ENCODE measurements around the gene DISC1. TPM values are rescaled to one million over a fixed set of nuclear protein-coding genes. Genes with fewer than 3 reads are reported as not detected.
"Not testable (repeated sequence)": the region's sequence is repeated elsewhere in the genome, so short reads cannot be mapped to it uniquely, and the experiment has no call there.

The DISC1 gene
- total RNA-seq = 14.0 and 14.9 TPM in 2 replicates

DNA sequence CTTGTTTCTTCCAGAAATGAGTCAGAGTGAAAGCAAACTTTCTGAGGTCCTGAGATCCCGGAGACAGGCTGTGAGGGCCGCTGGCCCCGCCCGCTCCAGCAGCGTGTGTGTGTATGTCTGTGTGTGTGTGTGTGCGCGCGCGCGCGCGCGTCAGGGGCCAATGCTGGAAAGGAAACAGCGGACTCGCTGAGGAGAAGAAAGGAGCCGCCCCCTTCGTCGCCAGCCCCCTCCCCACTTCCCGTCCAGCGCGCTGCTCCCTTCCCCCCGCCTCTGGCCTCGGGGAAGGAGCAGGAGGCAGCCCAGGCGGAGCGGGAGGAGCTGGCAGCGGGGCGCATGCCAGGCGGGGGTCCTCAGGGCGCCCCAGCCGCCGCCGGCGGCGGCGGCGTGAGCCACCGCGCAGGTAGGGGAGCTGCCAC is at the start of gene DISC1:
DISC1 (plus strand) TSS at position 256 of the 416 bp plus-strand sequence; CDS start at position 334, 78 bp downstream.
- intact Hi-C loops (cut with micrococcal nuclease) = loop anchor here (1.0 to 5.0 kb wide), 6 partner anchors 14 to 1999 kb away; partner anchors contain the start of genes SIPA1L2, TAF5L, TSNAX and URB2

DNA sequence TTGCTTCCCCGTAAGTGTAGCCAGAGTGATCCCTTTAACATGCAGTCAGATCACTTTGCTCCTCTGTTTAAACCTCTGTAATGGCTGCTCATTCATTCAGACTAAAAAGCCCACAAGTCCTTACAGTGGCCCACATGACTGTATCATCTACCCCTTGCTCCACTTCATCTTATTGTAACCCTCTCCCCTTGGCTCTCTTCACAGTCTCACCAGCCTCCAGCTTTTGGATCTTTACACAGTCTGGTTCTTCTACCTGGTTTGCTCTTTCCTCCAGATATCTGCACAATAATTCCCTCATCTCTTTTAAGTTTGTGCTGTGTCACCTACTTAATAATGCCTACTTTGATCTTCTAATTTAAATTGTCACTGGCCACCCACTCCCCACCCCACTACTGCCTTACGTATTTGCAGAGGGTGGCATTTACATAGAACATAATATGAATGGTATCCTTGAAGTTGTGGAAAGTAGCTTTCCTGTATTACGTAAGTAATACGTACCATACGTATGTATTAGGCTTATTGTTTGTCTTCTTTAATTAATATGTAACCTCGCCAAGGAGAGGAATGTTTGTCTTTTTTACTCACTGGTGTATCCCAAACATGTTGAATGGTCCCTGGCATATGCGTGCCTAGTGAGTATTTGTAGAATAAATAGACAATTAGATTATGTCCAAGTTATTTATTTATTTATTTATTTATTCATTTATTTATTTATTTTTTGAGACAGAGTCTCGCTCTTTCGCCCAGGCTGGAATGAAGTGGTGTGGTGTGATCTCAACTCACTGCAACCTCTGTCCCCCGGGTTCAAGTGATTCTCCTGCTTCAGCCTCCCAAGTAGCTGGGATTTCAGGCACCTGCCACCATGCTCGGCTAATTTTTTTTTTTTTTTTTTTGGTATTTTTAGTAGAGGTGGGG is 49.5 kb upstream of the DISC1 start:
- intact Hi-C loops (cut with micrococcal nuclease) = no loop called here

DNA sequence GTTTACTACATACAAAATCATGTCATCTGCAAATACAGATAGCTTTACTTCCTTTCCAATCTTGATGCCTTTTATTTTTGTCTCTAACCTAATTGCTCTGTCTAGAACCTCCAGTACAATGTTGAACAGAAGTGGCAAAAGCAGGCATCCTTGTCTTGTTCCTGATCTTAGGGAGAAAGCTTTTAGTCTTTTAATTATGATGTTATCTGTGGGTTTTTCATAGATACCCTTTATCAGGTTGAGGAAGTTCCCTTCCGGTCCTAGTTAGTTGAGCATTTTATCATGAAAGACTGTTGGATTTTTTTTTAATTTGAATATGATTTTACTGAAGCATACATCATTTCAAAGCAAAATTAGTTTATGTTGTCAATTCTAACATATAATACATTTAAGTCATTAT is 45.7 kb upstream of the DISC1 start:
- intact Hi-C loops (cut with micrococcal nuclease) = no loop called here

DNA sequence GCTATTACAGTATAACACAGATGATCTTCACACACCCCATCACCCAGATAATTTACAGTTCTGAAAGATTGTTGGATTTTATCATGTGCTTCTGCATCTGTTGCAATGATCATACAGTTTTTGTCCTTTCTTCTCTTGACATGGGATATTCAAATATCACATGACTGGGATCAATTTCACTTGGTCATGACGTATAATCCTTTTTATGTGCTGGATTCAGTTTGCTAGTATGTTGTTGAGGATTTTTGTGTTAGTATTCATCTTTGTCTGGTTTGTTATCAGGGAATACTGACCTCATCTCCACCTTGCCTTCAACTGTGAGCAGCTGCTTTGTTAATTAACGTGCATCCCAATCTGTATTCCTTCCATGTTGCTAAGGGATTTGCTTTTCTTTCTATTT is 44.7 kb upstream of the DISC1 start:
- intact Hi-C loops (cut with micrococcal nuclease) = no loop called here

DNA sequence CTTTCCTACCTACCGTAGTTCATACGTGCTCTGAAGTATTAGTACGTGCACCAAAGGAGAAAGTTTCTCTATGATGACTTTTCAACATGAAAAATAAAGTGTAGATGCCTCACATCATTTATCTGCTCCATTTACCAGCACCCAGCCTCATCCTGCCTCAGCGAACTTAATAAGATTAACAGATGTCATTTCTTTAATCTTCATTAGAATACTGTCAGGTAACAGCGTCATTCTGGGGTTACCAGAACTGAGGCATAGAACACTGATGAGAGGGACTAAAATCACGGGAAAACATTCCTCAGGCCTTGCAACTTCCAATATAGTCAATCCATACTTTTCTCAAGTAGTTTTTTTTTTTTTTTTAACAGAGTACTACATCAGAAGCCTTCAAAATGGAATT is 43.2 kb upstream of the DISC1 start:
- intact Hi-C loops (cut with micrococcal nuclease) = no loop called here

DNA sequence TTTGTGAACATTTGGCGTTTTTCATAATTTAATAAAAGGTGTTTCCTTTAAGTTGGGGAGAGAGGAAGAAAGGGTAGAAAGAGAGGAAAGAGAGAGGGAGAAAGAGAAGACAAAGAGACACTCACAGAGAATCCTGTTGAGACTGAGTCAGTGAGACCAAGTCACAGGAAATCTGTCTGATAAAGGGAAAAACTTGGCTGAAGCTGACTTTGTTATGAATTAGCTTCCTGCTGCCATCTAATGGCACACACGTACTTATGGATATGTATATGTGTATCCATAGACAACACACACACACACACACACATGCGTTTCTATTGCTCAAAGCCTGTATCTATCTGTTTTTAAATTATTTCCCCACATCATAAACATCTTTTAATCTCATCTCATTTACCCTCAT is 42.5 kb upstream of the DISC1 start:
- intact Hi-C loops (cut with micrococcal nuclease) = no loop called here

DNA sequence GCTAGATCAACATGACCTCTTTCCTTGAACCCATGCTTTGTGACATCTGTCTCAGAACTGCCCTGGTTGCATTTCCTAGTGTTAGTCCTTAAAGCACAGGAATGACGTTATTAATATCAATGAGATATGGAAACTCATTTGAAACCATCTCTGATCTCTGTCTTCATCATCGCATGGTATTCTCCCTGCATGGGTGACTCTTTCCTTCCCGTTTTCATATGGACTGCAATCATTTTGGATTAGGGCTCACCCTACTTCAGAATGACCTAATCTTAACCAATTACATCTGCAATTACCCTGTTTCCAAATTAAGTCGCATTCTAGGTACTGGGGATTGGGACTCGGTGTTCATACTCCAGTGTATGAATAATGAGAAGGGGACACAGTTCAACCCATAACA is 41.7 kb upstream of the DISC1 start:
- intact Hi-C loops (cut with micrococcal nuclease) = no loop called here

DNA sequence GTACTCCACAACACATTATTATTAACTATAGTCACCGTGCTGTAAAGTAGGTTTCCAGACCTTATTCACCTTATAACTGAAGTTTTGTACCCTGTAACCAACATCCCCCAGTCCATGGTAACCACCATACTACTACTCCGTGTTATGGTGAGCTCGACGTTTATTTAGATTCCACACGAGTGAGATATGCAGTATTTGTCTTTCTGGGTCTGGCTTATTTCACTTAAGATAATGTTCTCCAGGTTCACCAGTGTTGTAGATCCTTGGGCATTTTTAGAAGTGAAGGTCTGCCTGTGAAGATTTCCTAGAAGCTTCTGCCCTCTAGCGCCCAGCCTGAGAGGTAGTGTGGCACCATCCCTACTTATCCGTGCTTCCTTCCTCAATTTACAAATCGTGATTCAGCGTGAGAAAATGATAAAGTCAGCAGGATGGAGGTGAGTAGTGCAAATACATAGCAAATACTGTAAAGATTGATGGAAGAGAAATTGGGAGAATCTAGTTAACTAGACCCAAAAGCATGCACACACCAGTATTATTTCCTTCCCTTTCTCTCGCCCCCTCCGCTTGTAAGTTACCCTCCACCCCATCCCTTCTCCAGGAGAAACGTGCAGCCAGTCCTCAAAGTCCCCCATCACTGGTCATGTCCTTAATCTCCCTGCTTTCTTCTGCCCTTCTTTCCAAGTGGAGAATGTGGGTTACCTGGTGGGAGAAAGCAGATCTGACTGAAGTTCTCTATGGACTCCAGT is 36.0 kb upstream of the DISC1 start:
- intact Hi-C loops (cut with micrococcal nuclease) = loop anchor here (1.0 to 2.0 kb wide), 5 partner anchors 216 to 349 kb away; partner anchors contain the start of genes GNPAT and SPRTN

DNA sequence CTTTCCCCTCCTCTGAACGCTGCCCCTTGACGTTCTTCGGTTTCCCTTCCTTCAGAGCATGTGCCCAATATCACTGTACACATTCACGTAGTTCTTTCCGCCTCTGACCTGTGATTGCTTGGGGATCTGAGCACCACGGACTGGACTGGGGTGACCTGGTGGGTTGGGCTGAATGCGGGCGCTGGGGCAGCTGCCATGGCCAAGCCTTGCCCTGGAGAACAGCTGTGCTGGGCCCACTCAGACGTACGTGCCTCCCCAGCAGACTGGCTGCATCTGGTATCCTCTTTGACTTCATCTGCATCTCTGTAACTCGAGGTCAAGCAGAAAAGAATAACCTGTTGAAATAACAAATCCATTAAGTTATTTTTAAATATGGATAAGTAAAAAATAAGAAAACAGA is 35.1 kb upstream of the DISC1 start:
- intact Hi-C loops (cut with micrococcal nuclease) = loop anchor here (2.0 kb wide), 1 partner anchor 215 kb away; no protein-coding TSS in a partner anchor

DNA sequence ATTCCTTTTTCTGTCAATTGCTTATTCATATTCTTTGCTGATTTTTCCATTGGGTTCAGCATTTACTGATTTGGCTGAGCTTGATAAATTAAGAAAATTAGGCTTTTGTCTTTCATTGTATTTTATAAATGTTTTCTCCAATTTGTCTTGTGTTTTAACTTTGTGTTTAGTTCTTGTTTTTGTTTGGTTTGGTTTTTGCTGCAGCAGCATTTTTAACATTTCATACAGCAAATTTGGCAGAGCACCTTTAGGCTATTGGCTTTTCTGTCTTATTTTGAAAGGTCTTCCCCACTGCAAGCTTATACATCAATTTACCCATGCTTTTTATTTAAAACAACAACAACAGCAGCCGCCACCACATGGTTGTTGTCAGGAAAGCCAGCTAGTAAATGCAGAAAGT is 33.8 kb upstream of the DISC1 start:
- intact Hi-C loops (cut with micrococcal nuclease) = no loop called here

DNA sequence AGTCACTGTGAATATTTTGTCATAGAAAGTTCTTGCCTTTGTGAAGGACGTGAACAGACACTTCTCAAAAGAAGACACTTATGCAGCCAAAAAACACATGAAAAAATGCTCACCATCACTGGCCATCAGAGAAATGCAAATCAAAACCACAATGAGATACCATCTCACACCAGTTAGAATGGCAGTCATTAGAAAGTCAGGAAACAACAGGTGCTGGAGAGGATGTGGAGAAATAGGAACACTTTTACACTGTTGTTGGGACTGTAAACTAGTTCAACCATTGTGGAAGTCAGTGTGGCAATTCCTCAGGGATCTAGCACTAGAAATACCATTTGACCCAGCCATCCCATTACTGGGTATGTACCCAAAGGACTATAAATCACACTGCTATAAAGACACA is 33.3 kb upstream of the DISC1 start:
- intact Hi-C loops (cut with micrococcal nuclease) = not testable (repeated sequence)

DNA sequence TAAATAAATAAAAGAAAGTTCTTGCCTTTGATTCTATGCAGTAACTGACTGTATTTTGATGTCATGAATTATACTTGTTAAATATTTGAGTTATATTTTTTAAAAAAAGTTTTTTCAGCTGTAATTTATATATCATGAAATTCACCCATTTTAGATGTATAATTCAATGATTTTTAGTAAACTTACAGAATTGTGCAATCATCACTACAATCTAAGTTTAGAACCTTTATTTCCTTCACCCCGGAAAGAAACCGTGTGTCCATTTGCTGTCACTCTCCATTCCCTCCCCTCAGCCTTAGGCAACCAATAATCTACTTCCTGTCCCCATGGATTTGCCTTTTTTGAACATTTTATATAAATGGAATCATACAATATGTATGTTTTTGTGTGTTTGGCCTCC is 32.5 kb upstream of the DISC1 start:
- intact Hi-C loops (cut with micrococcal nuclease) = no loop called here

DNA sequence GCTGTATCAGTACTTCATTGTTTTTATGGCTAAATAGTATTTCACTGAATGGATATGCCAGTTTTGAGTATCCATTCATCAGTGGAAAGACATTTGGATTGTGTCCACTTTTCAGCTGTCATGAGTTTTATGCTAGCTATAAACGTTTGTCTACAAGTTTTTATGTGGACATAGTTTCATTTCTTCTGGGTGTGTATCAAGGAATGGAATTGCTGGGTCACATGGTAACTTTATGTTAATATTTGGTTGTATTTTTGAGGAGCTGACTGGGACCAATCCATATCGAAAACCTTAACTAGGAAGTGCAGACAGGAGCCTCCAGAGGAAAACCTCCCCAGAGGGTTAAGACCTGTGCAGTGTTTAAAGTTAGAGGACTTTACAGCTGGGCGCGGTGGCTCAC is 31.8 kb upstream of the DISC1 start:
- intact Hi-C loops (cut with micrococcal nuclease) = no loop called here

DNA sequence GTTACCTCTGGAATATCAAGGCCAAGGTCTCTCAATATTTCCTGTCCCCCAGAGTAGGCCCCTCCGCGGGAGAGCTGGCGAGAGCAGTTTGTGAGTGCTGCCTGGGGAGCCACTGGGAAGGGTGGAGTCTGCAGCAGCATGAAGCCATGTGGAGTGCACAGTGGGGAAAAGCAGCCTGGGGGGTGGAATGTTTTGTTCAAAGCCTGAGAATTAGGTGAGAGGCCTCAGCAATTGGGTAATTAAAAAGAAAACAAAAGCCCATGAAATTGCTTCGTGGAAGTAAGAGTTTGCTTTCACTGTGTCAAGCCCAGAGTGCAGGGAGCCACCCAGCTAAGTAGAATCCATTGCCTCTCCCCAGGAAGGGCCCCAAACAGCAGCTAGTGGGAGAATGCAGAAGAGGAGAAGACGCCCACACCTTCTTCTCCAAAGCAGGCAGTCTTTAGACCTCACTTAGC is 30.2 kb upstream of the DISC1 start:
- intact Hi-C loops (cut with micrococcal nuclease) = no loop called here

DNA sequence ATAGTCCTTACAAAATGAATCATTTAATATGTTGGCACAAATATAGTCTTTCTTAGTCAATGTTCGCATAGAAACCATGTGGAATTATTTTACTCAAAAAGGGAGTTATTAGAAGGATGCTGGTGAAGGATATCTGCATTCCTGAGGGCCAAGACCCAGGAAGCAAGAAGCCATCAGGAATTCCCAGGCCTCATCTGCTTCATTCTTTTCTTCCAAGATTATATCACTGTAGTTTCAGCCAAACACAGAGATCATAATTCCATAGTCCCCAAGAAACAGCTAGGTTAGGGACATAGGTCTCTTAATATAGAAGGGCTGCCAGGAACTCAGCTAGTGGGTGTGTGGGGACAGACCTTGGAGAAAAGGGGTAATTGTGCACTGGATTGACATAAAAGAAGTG is 28.6 kb upstream of the DISC1 start:
- intact Hi-C loops (cut with micrococcal nuclease) = no loop called here

DNA sequence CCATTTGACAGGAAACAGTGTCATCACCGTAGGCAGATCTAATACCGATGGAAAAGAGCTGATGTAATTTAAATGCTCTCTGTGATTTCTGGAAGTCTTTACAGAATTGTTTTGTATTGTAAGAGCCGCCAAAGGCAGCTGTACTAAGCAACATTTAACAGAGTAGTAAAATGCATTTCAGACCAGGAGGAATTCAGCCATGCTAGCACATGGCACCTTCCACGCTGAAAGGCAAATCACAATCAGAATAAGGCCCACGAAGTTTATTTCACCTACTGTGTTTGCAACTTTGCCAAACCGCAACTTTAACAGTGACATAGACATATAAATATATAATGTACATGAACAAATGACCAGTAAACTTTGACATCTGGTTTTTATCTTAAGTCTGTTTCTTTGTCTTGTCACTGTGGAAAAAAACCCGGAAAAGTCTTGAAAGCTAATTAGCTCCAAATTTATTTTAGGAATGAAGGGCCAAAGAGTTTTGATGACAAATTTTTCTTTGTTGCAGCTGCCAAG is 26.1 kb upstream of the DISC1 start:
- intact Hi-C loops (cut with micrococcal nuclease) = loop anchor here (5.0 kb wide), 1 partner anchor 683 kb away; no protein-coding TSS in a partner anchor

DNA sequence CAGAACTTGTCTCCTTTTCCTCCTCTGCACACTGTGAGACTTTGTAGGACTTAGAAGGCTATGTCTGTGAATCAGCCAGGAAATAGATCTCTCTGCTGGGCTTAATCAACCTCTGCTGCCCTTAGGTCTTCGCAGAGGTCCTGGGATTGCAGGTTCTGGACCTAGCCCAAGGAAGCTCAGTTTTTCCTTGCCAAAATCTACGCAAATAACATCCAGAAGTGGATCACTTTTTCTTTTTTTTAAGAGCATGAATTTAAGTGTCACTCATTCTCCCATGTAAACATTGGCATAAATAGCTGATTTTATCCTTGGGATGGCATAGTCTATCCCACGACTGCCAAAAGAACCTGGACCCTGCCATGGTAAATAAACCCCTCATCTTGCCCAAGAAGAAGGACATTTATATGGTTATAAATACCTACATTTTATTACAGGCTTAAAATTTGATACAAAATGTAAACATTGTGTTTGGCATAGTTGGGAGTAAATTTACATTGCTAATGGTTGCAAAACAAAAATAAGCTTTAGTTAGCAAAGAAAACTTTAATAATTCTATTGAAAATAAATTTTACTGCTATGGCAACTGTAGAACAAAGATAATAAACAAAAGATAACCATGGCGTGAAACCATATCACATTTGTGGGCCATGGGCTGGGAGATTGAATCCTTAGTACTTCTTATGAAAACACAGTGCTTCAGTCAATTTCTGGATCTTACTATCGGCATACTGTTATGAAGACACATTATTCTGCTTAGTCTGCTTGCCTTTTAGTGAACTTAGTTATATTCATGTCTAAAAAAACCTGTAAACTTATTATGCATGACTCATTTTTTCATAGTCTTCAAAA is 24.5 kb upstream of the DISC1 start:
- intact Hi-C loops (cut with micrococcal nuclease) = loop anchor here (5.0 kb wide), 1 partner anchor 685 kb away; no protein-coding TSS in a partner anchor

DNA sequence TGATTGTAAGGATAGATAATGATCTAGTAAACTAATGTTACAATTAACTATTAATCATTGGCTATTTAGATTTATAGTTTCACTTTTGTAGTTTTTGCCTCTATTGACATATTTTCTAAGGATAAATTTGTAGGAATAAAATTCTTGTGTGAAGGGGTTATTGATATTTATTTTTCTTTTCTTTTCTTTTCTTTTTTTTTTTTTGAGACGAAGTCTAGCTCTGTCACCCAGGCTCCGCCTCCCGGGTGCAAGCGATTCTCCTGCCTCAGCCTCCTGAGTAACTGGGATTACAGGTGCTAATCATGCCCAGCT is 24.0 kb upstream of the DISC1 start:
- intact Hi-C loops (cut with micrococcal nuclease) = loop anchor here (5.0 kb wide), 1 partner anchor 685 kb away; no protein-coding TSS in a partner anchor

DNA sequence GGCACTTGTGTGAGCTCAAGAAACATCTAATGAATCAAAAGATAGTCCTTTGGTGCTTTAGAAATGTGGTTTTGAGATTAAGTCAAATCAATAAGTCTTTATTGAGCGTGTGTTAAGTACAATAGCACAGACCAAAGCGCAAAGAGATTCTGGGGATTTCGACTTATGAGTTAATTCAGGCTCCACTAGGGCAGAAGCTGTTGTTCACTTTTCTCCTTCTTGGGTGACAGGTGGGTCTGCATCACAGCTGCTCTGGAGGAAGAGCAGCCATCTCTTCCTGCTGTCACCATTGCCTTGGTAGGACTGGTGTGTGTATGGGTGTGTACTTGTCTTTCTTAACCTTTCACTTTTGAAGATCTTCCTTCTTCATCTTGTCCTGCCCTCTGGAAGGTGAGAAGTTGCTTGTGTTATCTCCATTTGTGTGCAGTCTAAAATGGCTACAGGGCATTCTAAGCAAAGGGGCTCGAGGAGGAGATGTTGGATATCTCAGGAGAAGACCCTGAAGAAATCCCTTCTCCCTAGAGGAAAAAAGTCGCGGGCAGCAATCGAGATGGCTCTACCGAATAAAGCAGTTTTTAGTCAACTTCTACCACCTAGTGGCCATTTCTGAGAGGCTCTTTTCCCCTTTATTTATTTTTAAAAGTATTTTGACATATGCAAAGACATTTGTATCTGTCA is 22.9 kb upstream of the DISC1 start:
- intact Hi-C loops (cut with micrococcal nuclease) = loop anchor here (1.0 to 5.0 kb wide), 11 partner anchors 75 to 961 kb away; partner anchors contain the start of genes COG2, EGLN1, GNPAT and SPRTN

DNA sequence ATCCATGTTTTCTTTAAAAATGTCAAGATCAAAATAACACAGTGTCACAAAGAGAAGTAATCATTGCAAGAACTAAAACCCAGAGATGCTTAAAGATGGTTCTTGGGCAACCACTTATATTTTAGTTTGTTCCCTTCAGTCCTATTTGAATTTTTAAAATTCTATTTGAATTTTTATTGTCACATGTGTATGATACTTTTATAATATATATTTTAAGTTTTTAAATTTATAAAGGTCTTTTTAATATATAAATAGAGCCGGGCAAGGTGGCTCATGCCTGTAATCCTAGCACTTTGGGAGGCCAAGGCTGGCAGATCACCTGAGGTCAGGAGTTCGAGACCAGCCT is 22.3 kb upstream of the DISC1 start:
- intact Hi-C loops (cut with micrococcal nuclease) = loop anchor here (1.0 to 5.0 kb wide), 9 partner anchors 246 to 961 kb away; partner anchors contain the start of genes COG2, GNPAT and SPRTN

Data from T-helper 1 cell treated with Interleukin-12 subunit alpha and Interleukin-12 subunit beta and Interleukin-4 antibody, amounts not matched to agents 30 ng/mL and 1 ng/mL, for 36 hours (primary cell).